Endothelial cell of umbilical vein (primary cell): ENCODE data around the gene AGAP3. TPM values are rescaled to one million over a fixed set of nuclear protein-coding genes. Genes with fewer than 3 reads are reported as not detected.

Experiments used
- BruUV-seq: library from RNA; stranded (reverse); fragments of 400-500 nt; replicated peaks from 2 replicates; lab custom pipeline; 2021; lab: Mats Ljungman, UMichigan
- CTCF ChIA-PET: fragments of 300-600, 350-600 bp; sonication (Branson Sonifier 250); formaldehyde crosslinking; loops from one replicate; lab custom pipeline; 2021; ENCODE audit warnings: antibody characterized with exemption, inconsistent platforms; lab: Charles Lee
- POLR2A ChIA-PET: fragments of 300-600, 350-600 bp; sonication (Branson Sonifier 250); formaldehyde crosslinking; loops from one replicate; lab custom pipeline; 2021; ENCODE audit warnings: antibody characterized with exemption, inconsistent platforms; lab: Charles Lee
- DNase-seq: peaks from one replicate; pipeline ENCODE4 v3.0.0-alpha.2; 2011; ENCODE audit warnings: low read depth, low spot score
- FAIRE-seq: peaks from 2 replicates; lab custom pipeline; 2011; peaks lifted over from hg19 to GRCh38; lab: Jason Lieb, UNC
- H2AFZ ChIP-seq: 2 replicates; pipeline ENCODE4 v1.6.0; 2012; ENCODE audit warnings: low read depth, low read length, control low read depth, inconsistent platforms
- H3K27ac ChIP-seq: 2 replicates; pipeline ENCODE4 v1.5.1; 2011; ENCODE audit warnings: low read depth, mild to moderate bottlenecking, control low read depth, low read length, moderate library complexity; ENCODE audit not compliant: insufficient read depth
- H3K27me3 ChIP-seq, 2 experiments: 2 replicates each; pipeline versions ENCODE4 v1.6.0 to v1.6.1; 2011; ENCODE audit warnings: low read length in 2 of 2, mixed read lengths in 1 of 2; ENCODE audit not compliant: control insufficient read depth in 2 of 2, insufficient read depth in 2 of 2
- H3K36me3 ChIP-seq, 2 experiments: 2 replicates in 1 of 2; 3 replicates in 1 of 2; pipeline ENCODE4 v1.5.1; 2011; ENCODE audit warnings: low read length in 2 of 2, mild to moderate bottlenecking in 1 of 2, moderate library complexity in 1 of 2; ENCODE audit not compliant: control insufficient read depth in 2 of 2, insufficient read depth in 2 of 2; ENCODE audit errors: extremely low read depth in 1 of 2
- H3K4me1 ChIP-seq: 3 replicates; pipeline ENCODE4 v1.5.1; 2011; ENCODE audit warnings: mild to moderate bottlenecking, low read length; ENCODE audit not compliant: control insufficient read depth, insufficient read depth; ENCODE audit errors: extremely low read depth
- H3K4me2 ChIP-seq: 2 replicates; pipeline ENCODE4 v1.6.1; 2011; ENCODE audit warnings: low read length, control low read depth, mixed read lengths; ENCODE audit not compliant: insufficient read depth
- H3K4me3 ChIP-seq, 3 experiments: fragments of 200-600 bp in 1 of 3; sonication (generic), shearing (Covaris generic) in 1 of 3; replicated peaks in 1 of 3; 2 replicates each; pipeline ENCODE4 v1.5.1; 2011 to 2016; ENCODE audit warnings: control low read depth in 3 of 3, low read length in 3 of 3, mild to moderate bottlenecking in 2 of 3, inconsistent platforms in 1 of 3, low read depth in 1 of 3, moderate library complexity in 1 of 3; ENCODE audit not compliant: insufficient read depth in 1 of 3
- H3K79me2 ChIP-seq: 2 replicates; pipeline ENCODE4 v1.6.0; 2012; ENCODE audit warnings: low read length, inconsistent platforms; ENCODE audit not compliant: control insufficient read depth, insufficient read depth
- H3K9ac ChIP-seq: replicated peaks from 2 replicates; pipeline ENCODE3; 2011; ENCODE audit warnings: low read length, control low read depth; ENCODE audit not compliant: insufficient read depth; ENCODE audit errors: extremely low read depth
- H3K9me1 ChIP-seq: replicated peaks from 3 replicates; pipeline ENCODE4 v1.6.0; 2011; ENCODE audit warnings: mild to moderate bottlenecking, low read length; ENCODE audit not compliant: control insufficient read depth, insufficient read depth; ENCODE audit errors: extremely low read depth
- H3K9me3 ChIP-seq: replicated peaks from 2 replicates; pipeline ENCODE4 v1.5.1; 2012; ENCODE audit warnings: low read length, inconsistent platforms; ENCODE audit not compliant: control insufficient read depth, insufficient read depth
- H4K20me1 ChIP-seq: replicated peaks from 2 replicates; pipeline ENCODE3; 2011; ENCODE audit warnings: mild to moderate bottlenecking, low read length; ENCODE audit not compliant: control insufficient read depth, insufficient read depth; ENCODE audit errors: extremely low read depth
- CTCF ChIP-seq, 2 donors: IDR thresholded peaks; 1 replicate in 1 of 2; 2 replicates in 1 of 2; pipeline ENCODE4 v1.5.1; 2011; ENCODE audit warnings: low read length in 2 of 2, mild to moderate bottlenecking in 2 of 2, moderate library complexity in 2 of 2, control low read depth in 1 of 2, inconsistent platforms in 1 of 2, low read depth in 1 of 2; ENCODE audit not compliant: insufficient read depth in 1 of 2; ENCODE audit errors: extremely low read depth in 1 of 2
- EZH2 ChIP-seq: IDR thresholded peaks from 2 replicates; pipeline ENCODE4 v1.6.1; 2012; ENCODE audit warnings: borderline replicate concordance, low read depth, mild to moderate bottlenecking, moderate library complexity, low read length, inconsistent platforms; ENCODE audit not compliant: severe bottlenecking
- FOS ChIP-seq: IDR thresholded peaks from 2 replicates; pipeline ENCODE4 v1.6.1; 2011; ENCODE audit warnings: mild to moderate bottlenecking, low read length, moderate library complexity, borderline replicate concordance; ENCODE audit not compliant: insufficient read depth
- GATA2 ChIP-seq: IDR thresholded peaks from 2 replicates; pipeline ENCODE4 v1.7.0; 2011; ENCODE audit warnings: low read depth, mild to moderate bottlenecking, moderate library complexity, mixed read lengths, low read length; ENCODE audit not compliant: insufficient read length, insufficient read depth
- JUN ChIP-seq: IDR thresholded peaks from 2 replicates; pipeline ENCODE4 v1.6.1; 2011; ENCODE audit warnings: borderline replicate concordance, low read depth; ENCODE audit not compliant: insufficient read length, insufficient read depth
- MAX ChIP-seq: IDR thresholded peaks from 2 replicates; pipeline ENCODE4 v1.6.1; 2011; ENCODE audit not compliant: insufficient read depth, insufficient read length
- MYC ChIP-seq: IDR thresholded peaks from one replicate; pipeline ENCODE4 v1.6.1; 2011; ENCODE audit warnings: mild to moderate bottlenecking, low read depth, low read length
- POLR2A ChIP-seq: IDR thresholded peaks from 2 replicates; pipeline ENCODE4 v1.6.1; 2012; ENCODE audit warnings: low read depth, mild to moderate bottlenecking, control low read depth, low read length
- POLR2AphosphoS5 ChIP-seq: IDR thresholded peaks from 2 replicates; pipeline ENCODE4 v1.6.1; 2012; ENCODE audit warnings: low read depth, mild to moderate bottlenecking, control low read depth, low read length, moderate library complexity; ENCODE audit not compliant: insufficient read depth
- dilution Hi-C: fragments of 300-500 bp; cut with MboI; formaldehyde crosslinking; loops from one replicate; pipeline ENCODE4 v1.15.0; 2019; ENCODE audit warnings: low sequenced_read_pairs; ENCODE audit not compliant: extremely low pct_ligation_motif_present
- intact Hi-C: fragments of 100-400 bp; cut with micrococcal nuclease; formaldehyde crosslinking; loops from one replicate; pipeline ENCODE4 v1.10.0; 2022
- polyA plus RNA-seq, 4 experiments: library from polyadenylated mRNA; depleted of rRNA in 3 of 4; stranded (reverse) in 3 of 4; unstranded in 1 of 4; fragments of >200 nt; gene quantifications; 2 replicates each; pipeline versions ENCODE4 v1.2.1 to v1.2.3, GENCODE V29; 2011 to 2012; ENCODE audit warnings: missing spikeins in 1 of 4
- total RNA-seq: library from RNA; stranded (reverse); gene quantifications from 2 replicates; pipeline ENCODE4 v1.2.3, GENCODE V29; 2021

AGAP3 gene
- total and polyA plus RNA-seq, 2 donors (not counting 3 experiments of a cell fraction or from before 2014, with no cell fraction given) = 171 to 174 TPM

GRCh38 chr7:151088856-151089699, 2.8 kb downstream of the AGAP3 start:
- TF ChIP-seq EZH2 (no peak), CTCF (IDR thresholded peaks at IDR 0.05; ENCODE audit: extremely low read depth in 1 of 2, insufficient read depth in 1 of 2, low read depth in 1 of 2, low read length in 2 of 2) (no peak), POLR2A (no peak), GATA2 (no peak), FOS (peak; percentile 55), JUN (peak; percentile 54), MYC (no peak), MAX (no peak), POLR2AphosphoS5 (peak; percentile 89)
- no peaks in the 10 kb centered on the region for H4K20me1 ChIP-seq
- POLR2A ChIA-PET = interaction anchor here (1.0 kb wide), 1 partner anchor 22 kb away, joined by 3 read pairs; no protein-coding TSS in a partner anchor
- H3K9me3 ChIP-seq = no peaks in the 10 kb centered on the region
- H3K27me3 ChIP-seq = no peaks in the 10 kb centered on the region
- H3K9ac ChIP-seq = peak overlapping the region; percentile 78
- peaks cover 0 to 7% of the 10 kb centered on the region in 2 experiments for H3K36me3 ChIP-seq
- BruUV-seq = no TSS peak
- peak; percentile 97 for FAIRE-seq
- CTCF ChIA-PET = interaction anchor here (1.0 to 4.5 kb wide), 9 partner anchors 15 to 126 kb away, joined by 3 to 29 read pairs (median 5); partner anchors contain the start of gene ABCB8
- H3K79me2 ChIP-seq = peaks cover 67% of the 10 kb centered on the region
- peak overlapping the region; percentile 81 to 96 (median 82) for H3K4me3 ChIP-seq
- peak overlapping the region; percentile 98 for H3K27ac ChIP-seq
- dilution Hi-C loops (no loop called here), intact Hi-C loops (loop anchor here (1.0 to 2.0 kb wide), 5 partner anchors 9 to 61 kb away; partner anchors contain the start of genes ABCB8 and FASTK)
- peaks cover 47% of the 10 kb centered on the region for H3K4me1 ChIP-seq
- no peaks in the 10 kb centered on the region for H3K9me1 ChIP-seq
- no peak overlapping the region for H2AFZ ChIP-seq
- H3K4me2 ChIP-seq = peak overlapping the region; percentile 94
- DNase-seq = peak; percentile 95
